IMR-90 (cell line): ENCODE results near the gene ADAMTSL1. TPM values are rescaled to one million over a fixed set of nuclear protein-coding genes. Genes with fewer than 3 reads are reported as not detected.

ENCODE experiments used
- ATAC-seq: fragments of 200-7000 bp; cut with Tn5 transposase; 2 replicates; pipeline ENCODE4 v1.9.1; 2020; ENCODE audit warnings: low read depth, mild to moderate bottlenecking, moderate library complexity
- BruUV-seq: library from RNA; stranded (reverse); fragments of 400-500 nt; replicated peaks from 2 replicates; lab custom pipeline; 2021; lab: Mats Ljungman, UMichigan
- CTCF ChIA-PET: fragments of 300-600 bp; formaldehyde crosslinking; extraction: SDS; loops from one replicate; lab custom pipeline; 2021; ENCODE audit warnings: antibody characterized with exemption; lab: Yijun Ruan, JAX
- POLR2A ChIA-PET: fragments of 300-600 bp; sonication (Branson Sonifier 250); formaldehyde crosslinking; loops from one replicate; lab custom pipeline; 2022; ENCODE audit warnings: antibody characterized with exemption; ENCODE audit not compliant: unreplicated experiment; lab: Charles Lee
- DNase-seq: peaks from one replicate; pipeline ENCODE4 v3.0.0; 2013
- H2AFZ ChIP-seq: replicated peaks from 2 replicates; pipeline ENCODE3; 2013; ENCODE audit warnings: low read length, mild to moderate bottlenecking; ENCODE audit not compliant: poor library complexity
- H2AK5ac ChIP-seq: 2 replicates; pipeline ENCODE4 v1.6.1; 2013; ENCODE audit warnings: low read depth, low read length, inconsistent platforms
- H2AK9ac ChIP-seq: replicated peaks from 2 replicates; pipeline ENCODE3; 2013; ENCODE audit warnings: mild to moderate bottlenecking, low read depth, low read length, moderate library complexity; ENCODE audit not compliant: poor library complexity
- H2BK120ac ChIP-seq: 2 replicates; pipeline ENCODE4 v1.6.1; 2013; ENCODE audit warnings: low read depth, low read length, inconsistent platforms
- H2BK15ac ChIP-seq: 3 replicates; pipeline ENCODE4 v1.6.1; 2013; ENCODE audit warnings: low read depth, low read length, inconsistent platforms
- H2BK20ac ChIP-seq: 2 replicates; pipeline ENCODE4 v1.6.1; 2013; ENCODE audit warnings: low read depth, mild to moderate bottlenecking, inconsistent platforms, low read length, moderate library complexity
- H2BK5ac ChIP-seq: 2 replicates; pipeline ENCODE4 v1.6.1; 2013; ENCODE audit warnings: mild to moderate bottlenecking, low read depth, low read length, inconsistent platforms; ENCODE audit not compliant: poor library complexity, severe bottlenecking
- H3K14ac ChIP-seq: replicated peaks from 2 replicates; pipeline ENCODE4 v1.6.1; 2013; ENCODE audit warnings: low read depth, low read length, inconsistent platforms
- H3K18ac ChIP-seq: 2 replicates; pipeline ENCODE4 v1.6.1; 2013; ENCODE audit warnings: low read depth, low read length, control low read depth
- H3K23ac ChIP-seq: 2 replicates; pipeline ENCODE4 v1.6.1; 2013; ENCODE audit warnings: low read depth, low read length, inconsistent platforms
- H3K27ac ChIP-seq: 2 replicates; pipeline ENCODE4 v1.5.1; 2013; ENCODE audit warnings: mild to moderate bottlenecking, control low read depth, low read length; ENCODE audit not compliant: insufficient read depth
- H3K27me3 ChIP-seq: 2 replicates; pipeline ENCODE4 v1.6.1; 2013; ENCODE audit warnings: low read length; ENCODE audit not compliant: control insufficient read depth, insufficient read depth
- H3K36me3 ChIP-seq: 2 replicates; pipeline ENCODE4 v1.6.1; 2013; ENCODE audit warnings: low read length, mixed read lengths; ENCODE audit not compliant: control insufficient read depth, insufficient read depth
- H3K4ac ChIP-seq: 2 replicates; pipeline ENCODE4 v1.6.1; 2013; ENCODE audit warnings: low read depth, low read length, inconsistent platforms
- H3K4me1 ChIP-seq: 2 replicates; pipeline ENCODE4 v1.6.1; 2013; ENCODE audit warnings: low read length, mixed read lengths; ENCODE audit not compliant: control insufficient read depth, insufficient read depth
- H3K4me2 ChIP-seq: 2 replicates; pipeline ENCODE4 v1.6.1; 2013; ENCODE audit warnings: low read depth, mild to moderate bottlenecking, control low read depth, low read length, moderate library complexity
- H3K4me3 ChIP-seq: 2 replicates; pipeline ENCODE4 v1.5.1; 2013; ENCODE audit warnings: low read depth, mild to moderate bottlenecking, control low read depth, low read length, moderate library complexity; ENCODE audit not compliant: insufficient read depth
- H3K56ac ChIP-seq: 2 replicates; pipeline ENCODE4 v1.6.1; 2013; ENCODE audit warnings: low read length, inconsistent platforms; ENCODE audit not compliant: insufficient read depth; ENCODE audit errors: extremely low read depth
- H3K79me1 ChIP-seq, 2 experiments: 2 replicates each; pipeline ENCODE4 v1.6.1; 2013; ENCODE audit warnings: low read length in 2 of 2, inconsistent platforms in 1 of 2, low read depth in 1 of 2
- H3K9ac ChIP-seq: 2 replicates; pipeline ENCODE4 v1.6.1; 2013; ENCODE audit warnings: low read depth, low read length, control low read depth
- H3K9me1 ChIP-seq: 2 replicates; pipeline ENCODE4 v1.6.1; 2013; ENCODE audit warnings: low read length, inconsistent platforms; ENCODE audit not compliant: insufficient read depth
- H3K9me3 ChIP-seq: 2 replicates; pipeline ENCODE4 v1.6.1; 2013; ENCODE audit warnings: low read length; ENCODE audit not compliant: control insufficient read depth, insufficient read depth
- H4K20me1 ChIP-seq: 2 replicates; pipeline ENCODE4 v1.6.1; 2013; ENCODE audit warnings: low read length, inconsistent platforms; ENCODE audit not compliant: insufficient read depth
- H4K5ac ChIP-seq: 2 replicates; pipeline ENCODE4 v1.6.1; 2013; ENCODE audit warnings: mild to moderate bottlenecking, low read depth, low read length, control low read depth
- H4K8ac ChIP-seq, 2 experiments: 2 replicates each; pipeline ENCODE4 v1.6.1; 2013; ENCODE audit warnings: low read depth in 2 of 2, low read length in 2 of 2, control low read depth in 1 of 2, inconsistent platforms in 1 of 2
- H4K91ac ChIP-seq: 2 replicates; pipeline ENCODE4 v1.6.1; 2013; ENCODE audit warnings: low read depth, low read length, inconsistent platforms; ENCODE audit not compliant: insufficient read depth
- BHLHE40 ChIP-seq: fragments of 150-350 bp; IDR thresholded peaks from 2 replicates; pipeline ENCODE4 v1.6.1; 2016; ENCODE audit warnings: mild to moderate bottlenecking, low read depth, low read length
- CEBPB ChIP-seq: IDR thresholded peaks from 2 replicates; pipeline ENCODE4 v1.6.1; 2012; ENCODE audit warnings: low read depth, low read length, improper control_type of control experiment
- WGBS, 2 experiments: methylation state at CpG; one replicate each; pipeline versions ENCODE4 v1.1.5 to v1.1.7; 2013; ENCODE audit warnings: missing lambda C conversion rate in 2 of 2; ENCODE audit not compliant: insufficient read length in 1 of 2; ENCODE audit errors: extremely low coverage in 2 of 2; 5-methylcytosine and 5-hydroxymethylcytosine counted together
- dilution Hi-C: fragments of 300-500 bp; cut with HindIII; formaldehyde crosslinking; loops from one replicate; pipeline ENCODE4 v1.14.3; 2018; ENCODE audit warnings: low sequenced_read_pairs; ENCODE audit not compliant: unreplicated experiment
- in situ Hi-C: fragments of 300-500 bp; cut with MboI; formaldehyde crosslinking; loops from 3 replicates; pipeline ENCODE4 v1.14.3; 2019; ENCODE audit warnings: low sequenced_read_pairs, inconsistent platforms, mixed read lengths
- intact Hi-C: fragments of 100-400 bp; cut with micrococcal nuclease; formaldehyde crosslinking; loops from 2 replicates; pipeline ENCODE4 v1.10.0; 2022
- polyA plus RNA-seq, 3 experiments: library from polyadenylated mRNA; depleted of rRNA; stranded (reverse); fragments of >200 nt; gene quantifications; 2 replicates each; pipeline ENCODE4 v1.2.3, GENCODE V29; 2012; ENCODE audit warnings: low replicate concordance in 1 of 3
- total RNA-seq: library from RNA; depleted of rRNA; stranded (reverse); fragments of >200 nt; gene quantifications from 2 replicates; pipeline ENCODE4 v1.2.3, GENCODE V29; 2012

ADAMTSL1 gene
- total and polyA plus RNA-seq, 2 of the 4 experiments (the other 2 are of a cell fraction), result 38.2 to 62.2 TPM

- Histone ChIP-seq H2BK5ac (no peak overlapping the region), H3K23ac (no peak overlapping the region), H3K18ac (no peak overlapping the region), H3K79me1 (no peaks in the 10 kb centered on the region), H3K27me3 (no peaks in the 10 kb centered on the region), H4K8ac (no peak overlapping the region), H3K36me3 (no peaks in the 10 kb centered on the region), H4K20me1 (no peaks in the 10 kb centered on the region), H2AK9ac (no peak overlapping the region), H2BK120ac (no peak overlapping the region), H2BK20ac (no peak overlapping the region), H3K4ac (no peak overlapping the region), H2AFZ (no peak overlapping the region), H3K4me3 (no peak overlapping the region), H4K91ac (no peak overlapping the region), H3K9ac (no peak overlapping the region), H3K4me2 (no peak overlapping the region), H2BK15ac (no peak overlapping the region), H3K9me1 (no peaks in the 10 kb centered on the region), H3K14ac (no peak overlapping the region), H3K9me3 (no peaks in the 10 kb centered on the region), H2AK5ac (no peak overlapping the region), H4K5ac (no peak overlapping the region), H3K56ac (no peak overlapping the region), H3K4me1 (no peaks in the 10 kb centered on the region), H3K27ac (no peak overlapping the region)
- DNase-seq (peak; percentile 75), ATAC-seq (no peak)
- in situ Hi-C loops, result loop anchor here (25.0 kb wide), 1 partner anchor 617 kb away; no protein-coding TSS in a partner anchor
- intact Hi-C loops, result no loop called here
- dilution Hi-C loops, result no loop called here
- CTCF ChIA-PET, result interaction anchor here (1.1 kb wide), 1 partner anchor 13 kb away, joined by 3 read pairs; no protein-coding TSS in a partner anchor
- WGBS, 2 experiments, result no CpG with 5 or more reads among the region's 2 CpGs
- POLR2A ChIA-PET, result no interaction called here
- TF ChIP-seq BHLHE40, result no peak
- peak; percentile 96 for TF ChIP-seq CEBPB
- no TSS peak for BruUV-seq
Observed at GRCh38 chr9:18429070-18429469, 44.9 kb upstream of the ADAMTSL1 start.
